Measurements from ENCODE around the gene DISP2.

The DISP2 gene

DNA sequence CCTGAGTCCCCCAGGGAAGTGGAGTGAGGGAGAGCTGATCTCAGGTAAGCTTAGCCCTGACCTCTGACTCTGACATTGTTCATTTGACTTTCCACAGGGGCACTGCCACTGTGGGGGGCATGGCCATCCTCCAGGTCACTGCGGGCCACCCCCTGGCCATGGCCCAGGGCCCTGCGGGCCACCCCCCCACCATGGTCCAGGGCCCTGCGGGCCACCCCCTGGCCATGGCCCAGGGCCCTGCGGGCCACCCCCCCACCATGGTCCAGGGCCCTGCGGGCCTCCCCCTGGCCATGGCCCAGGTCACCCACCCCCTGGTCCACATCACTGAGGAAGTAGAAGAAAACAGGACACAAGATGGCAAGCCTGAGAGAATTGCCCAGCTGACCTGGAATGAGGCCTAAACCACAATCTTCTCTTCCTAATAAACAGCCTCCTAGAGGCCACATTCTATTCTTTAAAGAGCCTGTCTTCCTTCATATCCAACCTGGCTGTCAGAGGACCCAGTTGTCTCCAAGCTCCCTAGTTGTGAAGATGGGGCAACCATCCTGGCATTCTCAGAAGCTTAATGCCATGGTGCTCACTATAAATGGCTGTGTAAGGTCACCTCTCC lies 1.9 kb upstream of the DISP2 start:
- H3K4me3 ChIP-seq (ENCODE audit: low read depth, low read length): no peak overlapping the region
- TF ChIP-seq ZNF239 (tag by site-specific recombination; IDR thresholded peaks at IDR 0.05) (no peak), ZNF335 (tag by site-specific recombination; conservative IDR thresholded peaks at IDR 0.05) (no peak), ZNF626 (tag by site-specific recombination; IDR thresholded peaks at IDR 0.05) (no peak), ZXDB (tag by site-specific recombination; IDR thresholded peaks at IDR 0.05) (no peak), ZNF514 (tag by site-specific recombination; IDR thresholded peaks at IDR 0.05) (no peak), RBAK (tag by site-specific recombination; IDR thresholded peaks at IDR 0.05) (no peak), ZNF140 (tag by site-specific recombination; IDR thresholded peaks at IDR 0.05) (no peak), ZNF112 (tag by site-specific recombination; IDR thresholded peaks at IDR 0.05) (no peak), ZNF610 (tag by site-specific recombination; IDR thresholded peaks at IDR 0.05; ENCODE audit: borderline replicate concordance) (no peak), ZNF416 (tag by site-specific recombination; IDR thresholded peaks at IDR 0.05) (no peak)
- TF ChIP-seq, protein P1, sequence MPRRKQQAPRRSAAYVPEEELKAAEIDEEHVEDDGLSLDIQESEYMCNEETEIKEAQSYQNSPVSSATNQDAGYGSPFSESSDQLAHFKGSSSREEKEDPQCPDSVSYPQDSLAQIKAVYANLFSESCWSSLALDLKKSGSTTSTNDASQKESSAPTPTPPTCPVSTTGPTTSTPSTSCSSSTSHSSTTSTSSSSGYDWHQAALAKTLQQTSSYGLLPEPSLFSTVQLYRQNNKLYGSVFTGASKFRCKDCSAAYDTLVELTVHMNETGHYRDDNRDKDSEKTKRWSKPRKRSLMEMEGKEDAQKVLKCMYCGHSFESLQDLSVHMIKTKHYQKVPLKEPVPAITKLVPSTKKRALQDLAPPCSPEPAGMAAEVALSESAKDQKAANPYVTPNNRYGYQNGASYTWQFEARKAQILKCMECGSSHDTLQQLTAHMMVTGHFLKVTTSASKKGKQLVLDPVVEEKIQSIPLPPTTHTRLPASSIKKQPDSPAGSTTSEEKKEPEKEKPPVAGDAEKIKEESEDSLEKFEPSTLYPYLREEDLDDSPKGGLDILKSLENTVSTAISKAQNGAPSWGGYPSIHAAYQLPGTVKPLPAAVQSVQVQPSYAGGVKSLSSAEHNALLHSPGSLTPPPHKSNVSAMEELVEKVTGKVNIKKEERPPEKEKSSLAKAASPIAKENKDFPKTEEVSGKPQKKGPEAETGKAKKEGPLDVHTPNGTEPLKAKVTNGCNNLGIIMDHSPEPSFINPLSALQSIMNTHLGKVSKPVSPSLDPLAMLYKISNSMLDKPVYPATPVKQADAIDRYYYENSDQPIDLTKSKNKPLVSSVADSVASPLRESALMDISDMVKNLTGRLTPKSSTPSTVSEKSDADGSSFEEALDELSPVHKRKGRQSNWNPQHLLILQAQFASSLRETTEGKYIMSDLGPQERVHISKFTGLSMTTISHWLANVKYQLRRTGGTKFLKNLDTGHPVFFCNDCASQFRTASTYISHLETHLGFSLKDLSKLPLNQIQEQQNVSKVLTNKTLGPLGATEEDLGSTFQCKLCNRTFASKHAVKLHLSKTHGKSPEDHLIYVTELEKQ (tag by site-specific recombination; IDR thresholded peaks at IDR 0.05; ENCODE audit: borderline replicate concordance): no peak
- TF ChIP-seq, protein P2, sequence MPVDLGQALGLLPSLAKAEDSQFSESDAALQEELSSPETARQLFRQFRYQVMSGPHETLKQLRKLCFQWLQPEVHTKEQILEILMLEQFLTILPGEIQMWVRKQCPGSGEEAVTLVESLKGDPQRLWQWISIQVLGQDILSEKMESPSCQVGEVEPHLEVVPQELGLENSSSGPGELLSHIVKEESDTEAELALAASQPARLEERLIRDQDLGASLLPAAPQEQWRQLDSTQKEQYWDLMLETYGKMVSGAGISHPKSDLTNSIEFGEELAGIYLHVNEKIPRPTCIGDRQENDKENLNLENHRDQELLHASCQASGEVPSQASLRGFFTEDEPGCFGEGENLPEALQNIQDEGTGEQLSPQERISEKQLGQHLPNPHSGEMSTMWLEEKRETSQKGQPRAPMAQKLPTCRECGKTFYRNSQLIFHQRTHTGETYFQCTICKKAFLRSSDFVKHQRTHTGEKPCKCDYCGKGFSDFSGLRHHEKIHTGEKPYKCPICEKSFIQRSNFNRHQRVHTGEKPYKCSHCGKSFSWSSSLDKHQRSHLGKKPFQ (tag by site-specific recombination; IDR thresholded peaks at IDR 0.05): no peak
- TF ChIP-seq, protein P3, sequence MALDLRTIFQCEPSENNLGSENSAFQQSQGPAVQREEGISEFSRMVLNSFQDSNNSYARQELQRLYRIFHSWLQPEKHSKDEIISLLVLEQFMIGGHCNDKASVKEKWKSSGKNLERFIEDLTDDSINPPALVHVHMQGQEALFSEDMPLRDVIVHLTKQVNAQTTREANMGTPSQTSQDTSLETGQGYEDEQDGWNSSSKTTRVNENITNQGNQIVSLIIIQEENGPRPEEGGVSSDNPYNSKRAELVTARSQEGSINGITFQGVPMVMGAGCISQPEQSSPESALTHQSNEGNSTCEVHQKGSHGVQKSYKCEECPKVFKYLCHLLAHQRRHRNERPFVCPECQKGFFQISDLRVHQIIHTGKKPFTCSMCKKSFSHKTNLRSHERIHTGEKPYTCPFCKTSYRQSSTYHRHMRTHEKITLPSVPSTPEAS (tag by site-specific recombination; IDR thresholded peaks at IDR 0.05): no peak
- H3K27ac ChIP-seq (ENCODE audit: extremely low read depth, low read depth, low read length): no peak overlapping the region
- 0 out of 2 replicates have a peak, but pooled peaks cover 4% of the 10 kb centered on the region for H3K4me1 ChIP-seq (ENCODE audit: control insufficient read depth, insufficient read depth, low read length)
- H3K9me3 ChIP-seq (ENCODE audit: control insufficient read depth, insufficient read depth, low read depth, low read length): no peaks in the 10 kb centered on the region
- POLR2A ChIA-PET: interaction anchor here (1.4 kb wide), 1 partner anchor 50 kb away, joined by 4 read pairs; the partner anchor contains the start of gene IVD
- no peaks in the 10 kb centered on the region for H3K36me3 ChIP-seq (ENCODE audit: control insufficient read depth in 2 of 2, insufficient read depth in 1 of 2, low read length in 2 of 2)
- CTCF ChIA-PET: interaction anchor here (0.5 to 2.9 kb wide), 8 partner anchors 12 to 502 kb away, joined by 3 to 14 read pairs (median 5); no protein-coding TSS in a partner anchor

DNA sequence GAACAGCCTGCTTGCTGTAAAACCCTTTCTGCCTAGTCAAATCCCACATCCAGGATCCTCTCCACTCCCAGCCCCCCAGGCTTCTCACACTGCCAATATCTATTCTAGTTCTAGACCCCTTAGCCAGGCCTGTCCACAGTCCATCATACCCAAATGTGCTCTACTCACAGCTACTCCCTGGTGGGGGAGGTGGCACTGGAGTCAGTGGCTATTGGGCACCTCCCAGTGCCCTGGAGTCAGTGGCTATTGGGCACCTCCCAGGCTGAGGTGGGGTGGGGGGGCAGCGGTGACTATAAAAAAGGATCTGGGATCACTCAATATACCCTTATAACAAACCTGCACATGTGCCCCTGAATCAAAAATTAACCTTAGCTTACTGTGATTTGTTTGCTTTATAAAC lies 773 bp upstream of the DISP2 start:
- H3K4me3 ChIP-seq (ENCODE audit: low read depth, low read length): no peak overlapping the region
- ChIA-PET POLR2A (no interaction called here), CTCF (interaction anchor here (1.0 to 2.9 kb wide), 6 partner anchors 11 to 83 kb away, joined by 3 to 14 read pairs (median 6); partner anchors contain the start of gene CCDC9B)
- H3K9me3 ChIP-seq (ENCODE audit: control insufficient read depth, insufficient read depth, low read depth, low read length): no peaks in the 10 kb centered on the region
- H3K27ac ChIP-seq (ENCODE audit: extremely low read depth, low read depth, low read length): no peak overlapping the region
- no peaks in the 10 kb centered on the region for H3K36me3 ChIP-seq (ENCODE audit: control insufficient read depth in 2 of 2, insufficient read depth in 1 of 2, low read length in 2 of 2)
- H3K4me1 ChIP-seq (ENCODE audit: control insufficient read depth, insufficient read depth, low read length): 0 out of 2 replicates have a peak, but pooled peaks cover 4% of the 10 kb centered on the region
- TF ChIP-seq ZNF324 (tag by site-specific recombination; IDR thresholded peaks at IDR 0.05) (no peak), ZNF391 (tag by site-specific recombination; IDR thresholded peaks at IDR 0.05; ENCODE audit: borderline replicate concordance, low read depth) (no peak), OSR2 (tag by site-specific recombination; IDR thresholded peaks at IDR 0.05) (no peak), KLF10 (tag by site-specific recombination; IDR thresholded peaks at IDR 0.05) (no peak), ZSCAN16 (tag by site-specific recombination; IDR thresholded peaks at IDR 0.05) (no peak), KLF8 (tag by site-specific recombination; IDR thresholded peaks at IDR 0.05) (no peak), ZNF621 (tag by site-specific recombination; IDR thresholded peaks at IDR 0.05) (no peak), ZNF654 (tag by site-specific recombination; IDR thresholded peaks at IDR 0.05; ENCODE audit: low read depth) (no peak), ZNF146 (tag by site-specific recombination; IDR thresholded peaks at IDR 0.05) (no peak), ZNF610 (tag by site-specific recombination; IDR thresholded peaks at IDR 0.05; ENCODE audit: borderline replicate concordance) (no peak)
- TF ChIP-seq, protein P4, sequence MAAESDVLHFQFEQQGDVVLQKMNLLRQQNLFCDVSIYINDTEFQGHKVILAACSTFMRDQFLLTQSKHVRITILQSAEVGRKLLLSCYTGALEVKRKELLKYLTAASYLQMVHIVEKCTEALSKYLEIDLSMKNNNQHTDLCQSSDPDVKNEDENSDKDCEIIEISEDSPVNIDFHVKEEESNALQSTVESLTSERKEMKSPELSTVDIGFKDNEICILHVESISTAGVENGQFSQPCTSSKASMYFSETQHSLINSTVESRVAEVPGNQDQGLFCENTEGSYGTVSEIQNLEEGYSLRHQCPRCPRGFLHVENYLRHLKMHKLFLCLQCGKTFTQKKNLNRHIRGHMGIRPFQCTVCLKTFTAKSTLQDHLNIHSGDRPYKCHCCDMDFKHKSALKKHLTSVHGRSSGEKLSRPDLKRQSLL (tag by site-specific recombination; IDR thresholded peaks at IDR 0.05): no peak
- TF ChIP-seq, protein P2 (tag by site-specific recombination; IDR thresholded peaks at IDR 0.05): no peak
- TF ChIP-seq, protein P5, sequence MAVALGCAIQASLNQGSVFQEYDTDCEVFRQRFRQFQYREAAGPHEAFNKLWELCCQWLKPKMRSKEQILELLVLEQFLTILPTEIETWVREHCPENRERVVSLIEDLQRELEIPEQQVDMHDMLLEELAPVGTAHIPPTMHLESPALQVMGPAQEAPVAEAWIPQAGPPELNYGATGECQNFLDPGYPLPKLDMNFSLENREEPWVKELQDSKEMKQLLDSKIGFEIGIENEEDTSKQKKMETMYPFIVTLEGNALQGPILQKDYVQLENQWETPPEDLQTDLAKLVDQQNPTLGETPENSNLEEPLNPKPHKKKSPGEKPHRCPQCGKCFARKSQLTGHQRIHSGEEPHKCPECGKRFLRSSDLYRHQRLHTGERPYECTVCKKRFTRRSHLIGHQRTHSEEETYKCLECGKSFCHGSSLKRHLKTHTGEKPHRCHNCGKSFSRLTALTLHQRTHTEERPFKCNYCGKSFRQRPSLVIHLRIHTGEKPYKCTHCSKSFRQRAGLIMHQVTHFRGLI (tag by site-specific recombination; IDR thresholded peaks at IDR 0.05): no peak

Measured in HEK293 (cell line).